GDM1 (cell line): Measurements from ENCODE around the gene GPNMB.
A peak's percentile ranks its signal among the peaks of the same experiment; 100 is the strongest.

Source experiments
- DNase-seq: peaks from one replicate; lab custom pipeline; 2025; lab: John Stamatoyannopoulos, UW

Gene GPNMB

DNA sequence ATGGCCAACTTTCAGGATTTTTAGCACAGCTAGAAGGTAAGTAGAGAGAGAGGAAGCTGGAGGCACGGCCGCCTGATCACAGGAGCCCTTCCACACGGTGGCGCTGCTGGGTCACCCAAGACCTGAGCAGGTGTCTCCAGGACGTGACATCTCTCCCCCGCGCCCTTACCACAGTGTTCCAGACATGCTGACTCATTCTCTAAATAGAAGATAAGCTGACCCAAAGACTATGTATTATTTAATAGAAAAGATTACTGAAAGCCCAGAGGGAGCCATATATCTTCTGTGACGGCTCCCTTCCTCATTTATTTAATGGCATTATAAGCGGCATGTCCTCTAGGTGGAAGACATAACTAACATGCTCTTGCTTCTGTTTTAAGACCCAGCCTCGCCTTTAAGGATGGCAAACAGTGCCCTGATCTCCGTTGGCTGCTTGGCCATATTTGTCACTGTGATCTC is 26.6 kb downstream of the GPNMB start:
- peak; percentile 80 for DNase-seq

DNA sequence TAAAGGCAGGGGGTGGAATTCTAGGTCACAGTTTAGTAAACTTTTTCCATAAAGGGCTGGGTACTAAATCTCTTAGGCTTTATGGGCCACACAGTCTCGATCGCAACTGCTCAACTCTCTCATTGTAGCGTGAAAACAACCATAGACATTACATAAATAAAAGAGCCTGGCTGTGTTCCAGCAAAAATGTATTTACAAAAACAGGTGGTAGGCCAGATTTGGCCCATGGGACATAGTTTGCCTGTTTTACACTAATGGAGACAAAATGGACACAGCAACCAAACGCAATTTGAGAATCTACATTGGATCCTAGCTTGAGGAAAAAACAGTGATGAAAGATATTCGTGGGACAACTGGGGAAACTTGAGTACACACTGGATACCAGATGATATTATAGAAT is 29.3 kb downstream of the GPNMB start:
- no peak for DNase-seq

DNA sequence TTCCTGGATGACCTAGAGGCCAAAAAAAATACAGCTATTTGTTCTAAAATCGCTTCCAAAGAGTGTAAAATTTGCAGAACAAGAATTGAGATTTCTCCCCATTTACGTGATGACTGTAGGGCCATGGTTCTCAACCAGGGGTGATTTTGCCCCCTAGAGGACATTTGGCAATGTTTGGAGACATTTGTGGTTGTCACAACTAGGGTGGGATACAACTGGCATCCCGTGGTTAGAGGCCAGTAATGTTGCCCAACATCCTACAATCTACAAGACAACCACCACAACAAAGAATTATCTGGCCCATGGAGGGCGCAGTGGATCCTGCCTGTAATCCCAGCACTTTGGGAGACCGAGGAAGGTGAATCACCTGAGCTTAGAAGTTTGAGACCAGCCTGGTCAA is 29.8 kb downstream of the GPNMB start:
- DNase-seq = peak; percentile 6

DNA sequence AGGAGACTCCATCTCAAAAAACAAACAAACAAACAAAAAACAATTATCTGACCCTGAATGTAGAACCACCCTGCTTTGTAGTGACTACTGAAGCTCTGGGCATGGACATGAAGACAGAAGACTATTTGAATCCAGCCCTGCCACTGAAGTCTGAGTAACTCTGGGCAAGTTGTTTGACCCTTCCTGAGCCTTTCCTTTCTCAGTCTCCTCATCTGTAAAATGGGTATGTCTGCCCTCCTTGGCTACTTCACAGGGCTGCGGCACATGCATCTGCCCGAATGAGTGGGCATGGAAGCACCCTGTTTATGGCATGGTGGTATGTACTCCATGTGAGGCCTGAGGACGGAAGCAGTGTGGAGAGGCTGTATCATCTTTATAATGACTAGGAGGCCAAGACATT is 30.4 kb downstream of the GPNMB start:
- no peak for DNase-seq

DNA sequence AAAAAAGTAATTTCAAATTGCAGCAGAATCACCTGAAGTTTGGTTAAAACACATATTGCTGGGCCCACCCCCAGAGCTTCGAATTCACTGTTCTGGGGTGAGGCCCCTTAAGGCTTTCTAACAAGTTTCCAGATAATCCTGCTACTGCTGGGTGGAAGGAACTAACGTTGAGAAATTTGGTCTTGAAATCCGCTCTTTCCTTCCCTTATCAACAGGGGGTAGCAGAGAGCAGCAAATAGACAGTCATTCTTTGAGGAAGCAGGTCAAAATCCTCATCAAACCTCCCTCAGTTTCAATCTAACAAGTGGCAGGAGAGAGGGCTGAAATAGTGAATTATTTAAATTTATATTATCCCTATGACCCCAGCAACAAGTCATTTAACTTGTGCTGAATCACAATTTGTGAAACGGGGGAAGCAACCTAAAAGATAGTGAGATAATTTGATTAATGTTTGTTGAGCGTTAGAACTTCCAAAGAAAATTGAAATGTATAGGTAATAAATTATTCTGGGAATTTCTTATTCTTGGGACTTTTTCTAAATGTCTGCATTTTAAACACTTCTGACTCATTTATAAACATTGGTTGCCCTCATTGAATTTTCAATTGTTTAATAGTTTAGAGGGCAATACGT is 30.9 kb downstream of the GPNMB start:
- DNase-seq = peak; percentile 54

DNA sequence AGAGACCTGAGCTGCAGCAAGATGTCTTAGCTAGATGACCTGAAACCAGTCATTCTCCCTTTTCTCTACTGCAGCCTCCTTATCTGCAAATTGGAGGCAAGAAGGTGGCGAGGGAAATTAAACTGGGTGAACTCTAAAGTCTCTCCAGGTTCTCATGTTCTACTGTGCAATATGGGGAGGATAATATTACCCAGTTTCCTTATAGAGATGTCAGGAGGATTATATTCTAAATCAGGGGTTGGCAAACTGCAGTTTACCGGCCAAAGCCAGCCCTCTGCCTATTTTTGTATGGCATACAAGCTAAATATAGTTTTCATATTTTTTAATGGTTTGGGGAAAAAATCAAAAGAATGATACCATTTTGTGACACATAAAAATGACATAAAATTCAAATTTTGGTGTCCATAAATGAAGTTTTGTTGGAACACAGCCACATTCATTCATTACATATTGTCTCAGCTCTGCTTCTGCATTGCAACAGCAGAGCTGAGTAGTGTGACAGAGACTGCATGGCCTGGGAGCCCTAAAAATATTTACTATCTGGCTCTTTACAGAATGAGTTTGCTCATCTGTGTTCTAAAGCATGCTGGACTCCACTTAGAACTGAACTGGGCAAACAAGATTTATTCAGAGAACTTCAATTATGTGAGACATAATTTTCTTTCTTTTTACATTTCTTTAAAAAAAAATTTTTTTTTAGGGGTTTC is 33.4 kb downstream of the GPNMB start:
- DNase-seq = no peak

DNA sequence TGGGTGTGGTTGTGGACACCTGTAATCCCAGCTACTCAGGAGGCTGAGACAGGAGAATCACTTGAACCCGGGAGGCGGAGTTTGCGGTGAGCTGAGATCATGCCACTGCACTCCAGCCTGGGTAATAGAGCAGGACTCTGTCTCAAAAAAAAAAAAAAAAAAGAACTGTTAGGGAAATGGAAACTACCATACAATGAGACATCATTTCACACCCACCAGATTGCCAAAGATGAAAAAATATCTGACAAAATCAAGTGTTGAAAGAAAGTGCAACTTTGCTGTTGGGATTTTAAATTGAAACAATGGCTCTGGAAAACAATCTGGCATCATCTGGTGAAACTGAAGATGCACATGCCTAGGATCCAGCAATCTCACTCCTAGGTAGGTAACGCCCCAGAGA is 36.5 kb downstream of the GPNMB start:
- no peak for DNase-seq

DNA sequence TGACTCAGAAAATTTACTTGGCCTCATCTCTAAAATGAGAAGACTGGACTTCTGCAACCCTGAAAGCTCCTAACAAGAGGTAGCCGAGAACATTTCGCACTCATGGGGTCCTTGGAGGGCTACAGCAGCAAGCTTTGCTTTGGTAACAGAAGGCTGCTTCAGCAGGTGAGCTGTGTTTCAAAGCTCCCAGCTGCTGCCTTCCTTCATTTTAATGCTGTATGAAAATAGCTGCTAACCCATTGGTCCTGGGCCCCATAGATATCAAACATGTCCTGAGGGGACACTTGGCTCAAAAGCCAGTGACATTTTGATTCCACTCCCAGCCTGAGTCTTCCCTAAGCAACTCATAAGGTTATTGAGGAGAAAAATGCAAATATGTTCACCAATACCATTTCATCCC is 38.3 kb downstream of the GPNMB start:
- DNase-seq = no peak

DNA sequence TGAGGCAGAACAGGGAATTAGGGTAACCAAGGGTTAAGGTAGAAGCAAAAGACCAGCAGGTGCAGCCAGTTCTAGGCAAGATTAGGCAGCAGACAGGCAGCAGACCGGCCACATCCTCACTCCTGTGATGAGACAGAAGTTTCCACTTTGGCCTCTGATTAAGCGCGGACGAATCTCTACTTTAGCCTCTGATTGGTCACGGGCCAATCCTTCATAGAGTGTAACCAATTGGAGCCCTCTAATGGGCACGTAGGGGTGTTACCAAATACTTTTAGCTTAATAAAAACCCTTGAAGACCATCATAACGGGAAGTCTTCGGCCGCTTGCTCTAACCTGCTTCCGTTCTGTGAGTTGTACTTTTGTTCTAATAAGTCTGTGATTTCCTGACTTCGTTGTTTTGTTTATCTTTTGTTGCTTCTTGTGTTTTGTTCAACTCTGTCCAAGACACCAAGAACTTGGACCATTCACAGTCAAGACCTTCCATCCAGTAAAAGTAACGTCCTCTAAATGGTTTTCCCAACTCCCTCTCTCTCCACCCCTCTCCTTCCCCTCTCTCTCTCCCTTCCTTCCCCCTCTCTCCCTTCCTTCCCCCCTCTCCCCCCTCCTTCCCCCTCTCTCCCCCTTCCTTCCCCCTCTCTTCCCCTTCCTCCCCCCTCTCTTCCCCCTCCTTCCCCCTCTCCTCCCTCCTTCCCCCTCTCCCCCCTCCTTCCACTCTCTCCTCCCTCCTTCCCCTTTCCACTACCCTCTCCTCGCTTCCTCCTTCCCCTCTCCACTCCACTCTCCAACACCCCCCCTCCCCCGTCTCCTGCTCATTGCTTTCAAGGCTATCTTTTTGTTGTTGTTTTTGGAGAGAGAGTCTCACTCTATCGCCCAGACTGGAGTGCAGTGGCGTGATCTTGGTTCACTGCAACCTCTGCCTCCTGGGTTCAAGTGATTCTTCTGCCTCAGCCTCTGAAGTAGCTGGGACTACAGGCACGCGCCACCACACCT is 39.4 kb downstream of the GPNMB start:
- no peak for DNase-seq

DNA sequence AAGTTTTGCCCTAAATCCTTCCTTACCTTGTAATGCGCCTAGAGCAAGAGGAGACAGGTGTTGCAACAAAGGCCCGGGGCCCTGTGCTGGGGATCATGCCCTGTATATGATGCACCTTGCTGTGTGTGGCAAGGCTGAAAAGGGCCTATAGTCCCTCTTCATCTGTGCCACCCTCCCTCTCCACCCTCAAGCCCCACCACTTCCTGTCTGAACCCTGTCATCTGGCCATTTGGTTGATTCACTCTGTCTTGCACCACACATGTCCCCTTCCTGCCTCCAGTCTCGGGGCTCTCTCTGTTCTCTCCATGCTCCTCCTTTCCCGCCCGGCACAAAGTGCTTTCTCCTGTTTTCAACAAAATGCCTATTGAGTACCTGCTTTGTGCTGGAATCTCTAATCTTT is 41.0 kb downstream of the GPNMB start:
- DNase-seq = no peak

DNA sequence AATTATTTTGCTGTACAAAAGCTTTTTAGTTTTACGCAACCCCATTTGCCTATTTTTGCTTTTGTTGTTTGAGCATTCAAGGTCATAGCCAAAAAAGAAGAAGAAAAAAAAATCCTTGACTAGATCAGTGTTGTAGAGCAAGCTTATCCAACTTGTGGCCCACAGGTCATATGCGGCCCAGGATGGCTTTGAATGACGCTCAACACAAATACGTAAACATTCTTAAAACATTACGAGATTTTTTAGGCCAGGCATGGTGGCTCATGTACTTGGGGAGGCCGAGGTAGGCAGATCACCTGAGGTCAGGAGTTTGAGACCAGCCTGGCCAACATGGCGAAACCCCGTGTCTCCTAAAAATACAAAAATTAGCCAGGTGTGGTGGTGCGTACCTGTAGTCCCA is 44.4 kb downstream of the GPNMB start:
- DNase-seq = no peak

DNA sequence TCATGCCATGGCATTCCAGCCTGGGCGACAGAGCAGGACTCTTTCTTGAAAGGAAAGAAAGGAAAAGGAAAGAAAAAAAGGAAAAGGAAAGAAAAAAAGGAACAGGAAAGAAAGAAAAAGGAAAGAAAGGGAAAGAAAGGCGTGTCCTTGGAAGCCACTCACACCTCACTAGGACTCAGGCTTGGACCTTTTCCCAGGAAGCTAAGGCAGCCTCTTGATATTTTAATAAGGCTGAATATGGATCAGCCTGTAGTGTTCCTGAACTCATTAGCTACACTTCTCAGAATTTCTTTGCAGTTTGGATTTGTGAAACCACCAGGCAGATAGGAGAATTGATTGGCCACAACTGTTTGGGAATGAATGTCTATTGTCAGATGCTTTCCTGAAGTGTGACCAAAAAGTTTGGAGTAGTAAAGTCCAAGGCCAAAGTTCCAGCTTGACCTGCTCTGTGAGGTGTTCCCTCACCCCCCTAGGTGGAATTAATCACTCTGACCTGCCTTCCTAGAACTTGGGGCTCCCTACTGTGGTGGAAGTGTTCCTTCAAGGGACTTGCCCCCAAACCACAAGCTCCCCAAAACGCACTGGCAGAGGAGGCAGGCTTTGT is 45.5 kb downstream of the GPNMB start:
- no peak for DNase-seq

DNA sequence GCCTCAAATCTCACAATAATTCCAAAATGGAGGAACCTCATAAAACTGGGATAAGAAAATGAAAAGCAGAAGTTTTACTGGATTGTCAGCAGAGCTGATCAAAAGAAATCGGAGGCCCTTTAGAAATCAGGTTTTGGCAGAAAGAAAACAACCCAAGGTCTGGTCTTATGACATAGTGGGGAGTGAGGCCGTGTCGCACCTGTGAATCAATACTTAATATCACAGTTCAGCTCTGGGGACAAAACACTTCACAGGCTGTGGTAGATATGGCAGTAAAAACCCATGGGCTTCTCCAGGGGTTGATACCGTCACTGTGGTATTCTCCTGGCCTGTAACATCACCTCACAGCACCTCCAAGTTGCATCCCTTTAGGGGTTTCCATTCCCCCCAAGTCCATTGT is 46.0 kb downstream of the GPNMB start:
- no peak for DNase-seq

DNA sequence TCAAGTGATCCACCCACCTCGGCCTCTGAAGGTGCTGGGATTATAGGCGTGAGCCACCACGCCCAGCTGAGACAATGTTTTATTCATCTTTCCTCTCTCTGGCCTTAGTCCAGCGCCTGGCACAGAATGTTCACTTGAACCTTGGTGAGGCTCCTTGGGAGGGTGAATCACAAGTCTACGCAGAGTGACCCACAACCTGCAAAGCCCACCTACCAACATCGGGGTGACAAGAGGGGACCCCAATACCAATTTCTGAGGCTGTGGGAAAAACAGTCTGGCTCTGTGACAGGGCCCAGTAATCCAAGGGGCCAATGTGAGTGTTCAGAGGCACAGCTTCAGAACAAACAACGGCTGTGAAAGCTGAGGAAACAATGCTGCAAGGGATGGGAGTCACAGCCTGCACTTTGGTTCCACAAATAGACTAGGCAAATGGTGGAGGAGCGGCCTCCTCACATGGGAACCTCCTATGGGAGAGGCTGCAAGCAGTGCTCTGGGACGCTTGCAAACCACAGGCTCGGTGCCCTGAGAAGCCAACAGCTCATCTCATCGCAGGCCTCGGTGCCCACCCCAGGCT is 47.0 kb downstream of the GPNMB start:
- DNase-seq = no peak

DNA sequence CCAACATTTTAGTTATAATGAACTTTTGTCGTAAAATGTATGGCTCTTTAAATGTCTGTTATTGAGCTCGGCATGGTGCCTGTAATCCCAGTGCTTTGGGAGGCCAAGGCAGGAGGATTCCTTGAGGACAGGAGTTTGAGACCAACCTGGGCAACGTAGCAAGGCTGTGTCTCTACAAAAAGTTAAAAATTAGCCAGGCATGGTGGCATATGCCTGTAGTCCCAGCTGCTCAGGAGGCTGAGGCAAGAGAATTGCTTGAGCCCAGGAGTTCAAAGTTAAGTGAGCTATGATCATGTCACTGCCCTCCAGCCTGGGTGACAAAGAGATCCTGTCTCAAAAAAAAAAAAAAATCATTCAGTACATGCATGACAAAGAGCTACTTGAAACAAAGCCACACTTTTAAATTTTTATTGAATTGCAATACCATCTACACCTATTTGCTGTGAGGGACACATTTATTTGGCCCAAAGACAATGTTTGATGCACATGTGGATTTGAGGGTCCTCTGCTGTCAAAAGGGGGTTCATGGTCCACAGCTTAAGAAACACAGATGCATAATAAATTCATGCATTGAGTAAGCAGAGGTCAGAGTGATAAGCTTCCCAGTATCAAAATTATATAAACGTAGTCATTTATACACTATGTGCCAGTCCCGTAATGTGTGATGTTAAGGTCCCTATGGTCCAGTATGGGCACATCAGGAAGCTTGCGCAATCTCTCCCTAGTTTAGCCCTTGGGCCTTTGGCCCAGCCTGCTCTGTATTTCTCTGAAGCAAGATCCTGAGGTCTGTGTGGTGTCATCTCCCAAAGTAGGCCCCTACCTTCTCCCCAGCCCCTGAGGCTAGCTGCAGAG is 48.2 kb downstream of the GPNMB start:
- no peak for DNase-seq

DNA sequence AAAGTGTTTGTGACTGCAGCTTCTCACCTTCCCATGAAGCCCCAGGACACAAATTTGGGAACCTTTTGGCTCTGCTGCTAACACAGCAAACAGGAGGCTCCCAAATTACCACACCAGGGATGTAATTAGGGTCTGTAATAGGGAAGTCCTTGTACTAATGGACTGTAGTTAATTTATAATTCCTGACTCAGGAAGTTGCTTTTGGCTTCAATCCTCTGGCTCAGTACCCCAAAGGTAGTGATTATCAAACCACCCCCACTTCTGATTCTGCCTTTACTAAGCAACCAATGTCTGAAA is 48.8 kb downstream of the GPNMB start:
- no peak for DNase-seq

DNA sequence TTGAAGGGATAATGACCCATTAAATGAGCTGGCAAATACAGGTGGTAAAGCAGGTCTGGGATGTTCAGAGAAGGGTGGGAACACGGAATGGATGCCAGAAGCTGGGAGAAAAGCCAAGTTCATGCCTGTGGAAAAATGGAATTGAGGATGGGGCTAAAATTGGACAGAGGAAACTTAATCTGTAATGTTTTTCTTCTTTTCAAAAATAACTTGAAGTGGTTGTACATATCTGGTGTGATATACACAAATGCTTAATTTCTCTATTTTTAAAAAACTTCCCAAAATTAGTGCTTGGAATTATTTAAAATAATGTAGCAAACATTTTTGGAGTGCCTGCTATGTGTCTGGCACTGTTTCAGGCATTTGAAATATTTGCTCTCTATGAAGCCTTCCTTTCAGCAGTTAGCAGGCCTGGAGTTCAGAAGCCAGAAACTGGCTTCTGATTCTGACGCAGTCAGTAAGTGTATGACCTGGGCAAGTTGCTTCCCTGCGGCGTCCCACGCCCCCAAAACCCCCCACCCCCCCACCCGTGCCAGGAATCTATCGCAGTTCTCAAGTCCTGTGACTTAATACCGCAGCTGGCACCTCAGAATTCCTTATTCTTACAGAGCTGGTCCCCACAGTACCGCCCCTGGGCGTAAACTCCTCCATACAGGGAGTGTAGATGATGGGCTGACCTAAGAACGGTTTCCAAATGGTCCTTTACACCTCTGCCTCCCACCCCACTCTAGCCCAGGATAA is 51.7 kb downstream of the GPNMB start:
- no peak for DNase-seq

DNA sequence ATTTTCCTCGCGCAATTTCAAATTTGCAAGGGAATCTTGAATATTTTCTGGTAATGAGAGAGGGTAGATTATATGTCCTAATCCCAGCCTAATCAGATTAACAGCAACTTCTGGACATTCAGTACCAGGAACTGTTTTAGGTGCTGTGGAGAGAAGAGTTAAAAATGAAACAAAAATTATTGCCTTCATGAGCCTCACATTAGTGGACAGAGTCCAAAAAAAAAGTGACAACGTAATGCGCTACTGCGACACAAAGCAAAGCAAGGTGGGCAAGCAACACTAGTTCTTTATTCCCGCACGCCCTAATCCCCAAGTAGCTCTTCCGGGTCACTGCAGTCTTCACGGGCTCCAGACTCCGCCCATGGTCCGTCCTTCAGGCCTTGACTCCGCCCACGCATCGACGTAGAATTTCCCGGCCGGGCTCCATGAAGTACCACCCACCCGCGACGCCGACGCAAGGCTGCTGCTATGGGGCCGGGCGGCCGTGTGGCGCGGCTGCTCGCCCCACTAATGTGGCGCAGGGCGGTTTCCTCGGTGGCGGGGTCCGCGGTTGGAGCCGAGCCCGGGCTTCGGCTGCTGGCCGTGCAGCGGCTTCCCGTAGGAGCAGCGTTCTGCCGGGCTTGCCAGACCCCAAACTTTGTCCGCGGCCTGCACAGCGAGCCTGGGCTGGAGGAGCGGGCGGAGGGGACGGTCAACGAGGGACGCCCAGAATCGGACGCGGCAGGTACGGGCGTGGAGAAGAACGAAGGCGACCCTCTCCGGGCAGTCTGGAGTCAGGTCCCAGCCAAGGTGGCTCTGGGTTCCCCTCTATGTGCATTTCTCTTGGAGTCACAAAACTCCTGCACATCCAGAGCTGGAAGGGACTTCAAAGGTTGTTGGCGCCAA is 52.6 kb downstream of the GPNMB start, which contains the start of gene MALSU1:
TSS of gene MALSU1 (plus strand) at position 455 of the 885 bp plus-strand sequence. CDS start at position 469, 14 bp downstream.
- DNase-seq = peak; percentile 93

DNA sequence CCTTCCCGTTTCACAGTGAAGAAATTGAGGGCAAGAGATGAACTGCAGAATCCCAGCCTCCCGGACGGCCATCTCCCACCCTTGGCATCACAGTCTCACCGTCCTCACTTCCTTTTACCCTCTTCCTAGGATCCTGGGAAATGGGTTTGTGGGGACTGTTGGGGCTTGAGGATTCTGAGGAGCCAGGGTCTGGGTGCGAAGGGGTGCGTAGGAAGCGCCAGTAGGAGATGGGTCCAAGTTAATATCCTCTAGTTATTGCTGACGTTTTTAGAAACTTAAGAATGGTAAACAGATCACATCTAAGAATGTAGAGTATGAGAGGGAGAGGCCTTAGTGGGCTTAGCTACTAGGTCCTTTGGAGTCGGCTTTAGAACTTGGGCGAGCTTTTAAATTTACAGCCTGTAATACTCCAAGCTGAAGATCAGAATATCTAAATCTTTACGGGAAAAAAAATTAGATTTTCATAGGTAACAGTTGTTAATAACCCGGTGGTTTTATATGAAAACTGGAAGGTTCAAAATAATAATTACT is 53.3 kb downstream of the GPNMB start:
- no peak for DNase-seq
